Fibroblast of peridontal ligament (primary cell): ENCODE measurements around the gene SAMHD1.
"Not testable (repeated sequence)": the region's sequence is repeated elsewhere in the genome, so short reads cannot be mapped to it uniquely, and the experiment has no call there.

ENCODE experiments used
- DNase-seq: peaks from one replicate; pipeline ENCODE4 v3.0.0-alpha.2; 2010; ENCODE audit errors: extremely low read depth

The SAMHD1 gene

GRCh38 chr20:36951198-36951978 is at the start of gene SAMHD1:
Gene SAMHD1 (minus strand): TSS chr20:36951708. CDS start chr20:36951643, 65 bp downstream.
- peak; percentile 97 for DNase-seq

- not testable (repeated sequence) for DNase-seq
Measured at GRCh38 chr20:37000171-37000570, 48.7 kb upstream of the SAMHD1 start.

- no peak for DNase-seq
Measured at GRCh38 chr20:36998652-36999051, 47.1 kb upstream of the SAMHD1 start.

- no peak for DNase-seq
Measured at GRCh38 chr20:36997121-36997520, 45.6 kb upstream of the SAMHD1 start.

- not testable (repeated sequence) for DNase-seq
Measured at GRCh38 chr20:36994221-36994620, 42.7 kb upstream of the SAMHD1 start.

GRCh38 chr20:36992802-36993334 is 41.4 kb upstream of the SAMHD1 start:
- no peak for DNase-seq

- no peak for DNase-seq
Measured at GRCh38 chr20:36991703-36992102, 40.2 kb upstream of the SAMHD1 start.

GRCh38 chr20:36989797-36990196 is 38.3 kb upstream of the SAMHD1 start:
- DNase-seq = no peak

GRCh38 chr20:36988494-36988966 is 37.0 kb upstream of the SAMHD1 start:
- peak; percentile 22 for DNase-seq

- DNase-seq = no peak
Measured at GRCh38 chr20:36984257-36984638, 32.7 kb upstream of the SAMHD1 start.

- no peak for DNase-seq
Measured at GRCh38 chr20:36975099-36975818, 23.8 kb upstream of the SAMHD1 start.

GRCh38 chr20:36974660-36975059 is 23.2 kb upstream of the SAMHD1 start:
- DNase-seq = no peak

- no peak for DNase-seq
Measured at GRCh38 chr20:36971103-36971502, 19.6 kb upstream of the SAMHD1 start.

GRCh38 chr20:36969478-36970186 is 18.1 kb upstream of the SAMHD1 start:
- DNase-seq = no peak

- no peak for DNase-seq
Measured at GRCh38 chr20:36969051-36969450, 17.5 kb upstream of the SAMHD1 start.

- no peak for DNase-seq
Measured at GRCh38 chr20:36967636-36968035, 16.1 kb upstream of the SAMHD1 start.

GRCh38 chr20:36966965-36967364 is 15.5 kb upstream of the SAMHD1 start:
- not testable (repeated sequence) for DNase-seq

GRCh38 chr20:36962354-36962941 is 10.9 kb upstream of the SAMHD1 start:
- DNase-seq = not testable (repeated sequence)

GRCh38 chr20:36959242-36959641 is 7.7 kb upstream of the SAMHD1 start:
- peak; percentile 48 for DNase-seq

GRCh38 chr20:36957875-36958667 is 6.6 kb upstream of the SAMHD1 start:
- no peak for DNase-seq

- no peak for DNase-seq
Measured at GRCh38 chr20:36956674-36957073, 5.2 kb upstream of the SAMHD1 start.
